Testis (tissue), 3 donors: Measurements from ENCODE around the gene ADAM12. TPM values are rescaled to one million over a fixed set of nuclear protein-coding genes. Genes with fewer than 3 reads are reported as not detected.
A peak's percentile ranks its signal among the peaks of the same experiment; 100 is the strongest.

Source experiments
- DNase-seq: peaks from one replicate; pipeline ENCODE4 v3.0.0-alpha.2; 2019
- H3K27ac ChIP-seq, 2 donors: fragments of 200-600 bp; sonication (generic); one replicate each; pipeline ENCODE4 v1.5.1; 2019
- H3K27me3 ChIP-seq: fragments of 200-600 bp; sonication (generic); one replicate; pipeline ENCODE4 v1.5.1; 2019
- H3K36me3 ChIP-seq: fragments of 200-600 bp; sonication (generic); one replicate; pipeline ENCODE4 v1.5.1; 2017; ENCODE audit warnings: low read depth; ENCODE audit errors: missing control alignments
- H3K4me1 ChIP-seq: fragments of 200-600 bp; sonication (generic); one replicate; pipeline ENCODE4 v1.5.1; 2019
- H3K4me3 ChIP-seq, 2 donors: fragments of 200-600 bp; sonication (generic); one replicate each; pipeline ENCODE4 v1.5.1; 2017 to 2019
- H3K9me3 ChIP-seq: fragments of 200-600 bp; sonication (generic); one replicate; pipeline ENCODE4 v1.5.1; 2017
- CTCF ChIP-seq, 3 experiments: fragments of 450-650 bp in 2 of 3; fragments of 200-600 bp in 1 of 3; sonication (generic) in 1 of 3; IDR thresholded peaks; one replicate each; pipeline ENCODE4 v1.5.1; 2016 to 2019; ENCODE audit warnings: antibody characterized with exemption in 3 of 3, mild to moderate bottlenecking in 2 of 3, moderate library complexity in 1 of 3
- POLR2A ChIP-seq: fragments of 450-650 bp; IDR thresholded peaks from one replicate; pipeline ENCODE4 v1.6.1; 2017; ENCODE audit warnings: antibody characterized with exemption, mild to moderate bottlenecking, moderate library complexity
- WGBS, 2 donors: methylation state at CpG; one replicate each; pipeline ENCODE4 v1.1.5; 2018; 5-methylcytosine and 5-hydroxymethylcytosine counted together
- intact Hi-C: fragments of 100-400 bp; cut with DNase I; formaldehyde crosslinking; loops from one replicate; pipeline ENCODE4 v1.15.1; 2023; ENCODE audit warnings: low total_unique reads
- polyA plus RNA-seq: library from polyadenylated mRNA; stranded (reverse); fragments of 350-450 nt; fragmentation: Illumina TruSeq; extraction: RNeasy Lipid Tissue Mini Kit (QIAGEN cat#74804); gene quantifications from one replicate; pipeline ENCODE4 v1.2.3, GENCODE V29; 2014; ENCODE audit warnings: low read depth, low replicate concordance; ENCODE audit not compliant: insufficient read depth
- total RNA-seq, 2 donors: library from RNA; depleted of rRNA; stranded (reverse); fragments of >200 nt; gene quantifications; one replicate each; pipeline ENCODE4 v1.2.3, GENCODE V29; 2016

Gene ADAM12
- total and polyA plus RNA-seq, 3 donors from 2014 or later: 2.8 to 9.2 (median 6.1) TPM

DNA sequence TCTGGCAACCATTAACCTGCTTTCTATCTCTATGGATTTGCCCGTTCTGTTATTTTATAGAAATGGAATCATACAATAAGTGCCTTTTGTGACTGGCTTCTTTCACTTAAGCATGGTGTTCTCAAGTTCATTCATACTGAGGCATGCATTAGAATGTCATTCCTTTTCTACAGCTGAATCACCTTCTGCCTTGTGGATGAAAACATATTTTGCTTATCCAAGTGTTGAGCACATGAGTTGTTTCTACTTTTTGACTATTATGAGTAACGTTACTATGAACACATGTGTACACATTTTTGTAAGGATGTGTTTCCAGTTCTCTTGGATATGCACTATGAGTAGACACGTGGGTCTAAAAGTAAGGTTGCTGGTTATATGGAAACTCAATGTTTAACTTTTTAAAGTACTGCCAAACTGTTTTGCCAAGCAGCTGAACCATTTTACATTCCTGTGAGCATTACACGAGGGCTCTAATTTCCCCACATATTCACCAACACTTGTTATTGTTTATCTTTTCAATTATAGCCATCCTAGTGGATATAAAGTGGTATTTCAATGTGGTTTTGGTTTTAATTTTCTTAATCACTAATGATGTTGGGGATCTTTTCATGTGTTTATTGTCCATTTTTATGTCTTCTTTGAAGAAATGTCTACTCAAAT lies 250.6 kb downstream of the ADAM12 start:
- H3K9me3 ChIP-seq: no peaks in the 10 kb centered on the region
- DNase-seq: no peak
- 94 to 96% methylated on average over 4 of the region's 4 CpGs for WGBS, 2 donors
- TF ChIP-seq CTCF (IDR thresholded peaks at IDR 0.05) (no peak), POLR2A (no peak)
- H3K27ac ChIP-seq: no peak overlapping the region
- no peaks in the 10 kb centered on the region for H3K4me1 ChIP-seq
- no peaks in the 10 kb centered on the region for H3K27me3 ChIP-seq
- no peak overlapping the region for H3K4me3 ChIP-seq
- intact Hi-C loops: no loop called here
- no peaks in the 10 kb centered on the region for H3K36me3 ChIP-seq

- Histone ChIP-seq H3K9me3 (no peaks in the 10 kb centered on the region), H3K4me1 (peaks cover 4% of the 10 kb centered on the region), H3K27me3 (no peaks in the 10 kb centered on the region), H3K4me3 (no peak overlapping the region), H3K27ac (no peak overlapping the region), H3K36me3 (no peaks in the 10 kb centered on the region)
- 76 to 80% methylated on average over 8 of the region's 8 CpGs for WGBS, 2 donors
- DNase-seq: no peak
- TF ChIP-seq POLR2A (no peak), CTCF (IDR thresholded peaks at IDR 0.05) (no peak)
- intact Hi-C loops: no loop called here
These were observed 252.2 kb downstream of the ADAM12 start for GRCh38 chr10:126135941-126136595.

DNA sequence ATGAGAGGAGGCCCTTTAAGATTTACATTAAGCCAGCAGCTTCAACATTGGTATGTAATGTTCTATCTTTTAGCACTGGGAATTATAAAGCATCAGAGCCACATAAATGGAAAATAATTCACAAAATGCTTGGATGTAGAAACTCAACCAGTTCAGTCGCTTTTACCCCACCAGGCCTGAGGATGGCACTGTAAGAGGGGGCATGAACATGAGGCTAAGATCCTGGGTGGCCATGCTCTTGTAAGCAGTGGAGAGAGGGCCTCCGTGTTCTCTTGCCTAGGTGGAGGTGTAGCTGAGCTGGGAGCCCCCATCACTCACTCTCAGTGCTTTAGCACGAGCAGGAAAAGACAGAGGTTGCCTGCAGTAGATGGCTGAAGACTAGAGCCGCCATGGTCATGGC lies 253.1 kb downstream of the ADAM12 start:
- DNase-seq: no peak

DNA sequence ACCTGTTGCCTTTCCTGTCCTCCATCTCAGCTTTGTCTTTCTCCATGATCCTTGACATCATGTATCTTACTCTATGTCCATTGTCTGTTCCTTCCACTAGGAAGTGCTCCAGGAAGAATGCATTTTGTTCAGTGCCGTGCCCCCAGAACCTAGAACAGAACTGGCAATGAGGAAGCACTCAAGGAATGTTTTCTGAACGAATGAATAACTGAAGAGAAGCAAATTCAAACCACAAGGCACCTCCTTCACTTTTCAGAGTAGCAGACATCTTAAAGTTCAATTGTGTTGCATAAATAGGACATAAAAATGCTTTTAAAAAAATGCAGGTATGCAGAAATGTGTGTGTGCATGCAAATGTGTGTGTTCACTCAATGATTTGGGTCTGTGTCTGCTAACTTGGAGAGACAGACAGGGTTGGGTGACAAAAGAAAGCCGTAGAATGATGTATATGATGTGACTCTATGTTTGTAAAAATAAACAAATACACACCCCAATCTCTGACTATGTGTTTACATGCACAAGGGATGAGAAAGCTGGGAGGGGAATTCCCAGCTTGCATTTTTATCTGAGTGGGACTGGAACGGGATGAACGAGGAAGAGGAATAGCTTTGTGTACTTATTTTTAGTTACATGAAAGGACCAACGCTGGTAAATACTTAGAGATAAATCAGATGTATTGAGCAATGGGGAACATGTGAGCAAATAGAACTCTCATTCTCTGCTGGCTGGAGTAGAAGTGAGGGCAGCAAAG lies 254.2 kb downstream of the ADAM12 start:
- intact Hi-C loops: no loop called here
- H3K4me1 ChIP-seq: peaks cover 4% of the 10 kb centered on the region
- no peak for TF ChIP-seq POLR2A
- no peak for TF ChIP-seq CTCF (IDR thresholded peaks at IDR 0.05)
- no peaks in the 10 kb centered on the region for H3K36me3 ChIP-seq
- WGBS, 2 donors: 43 to 44% methylated on average over 6 of the region's 6 CpGs
- no peaks in the 10 kb centered on the region for H3K9me3 ChIP-seq
- DNase-seq: peak; percentile 35
- peak overlapping the region in 1 of 2 donors; percentile 31 for H3K27ac ChIP-seq
- H3K27me3 ChIP-seq: no peaks in the 10 kb centered on the region
- H3K4me3 ChIP-seq: no peak overlapping the region

More for the DNA sequence above, 253.1 kb downstream of the ADAM12 start:
- WGBS, 2 donors: 88 to 97% methylated on average over 4 of the region's 4 CpGs
- H3K4me3 ChIP-seq: no peak overlapping the region
- no peak for TF ChIP-seq POLR2A
- peak overlapping the region in 1 of 2 donors; percentile 10 for H3K27ac ChIP-seq
- no peaks in the 10 kb centered on the region for H3K9me3 ChIP-seq
- H3K27me3 ChIP-seq: no peaks in the 10 kb centered on the region
- H3K4me1 ChIP-seq: peaks cover 4% of the 10 kb centered on the region
- intact Hi-C loops: no loop called here
- no peaks in the 10 kb centered on the region for H3K36me3 ChIP-seq

DNA sequence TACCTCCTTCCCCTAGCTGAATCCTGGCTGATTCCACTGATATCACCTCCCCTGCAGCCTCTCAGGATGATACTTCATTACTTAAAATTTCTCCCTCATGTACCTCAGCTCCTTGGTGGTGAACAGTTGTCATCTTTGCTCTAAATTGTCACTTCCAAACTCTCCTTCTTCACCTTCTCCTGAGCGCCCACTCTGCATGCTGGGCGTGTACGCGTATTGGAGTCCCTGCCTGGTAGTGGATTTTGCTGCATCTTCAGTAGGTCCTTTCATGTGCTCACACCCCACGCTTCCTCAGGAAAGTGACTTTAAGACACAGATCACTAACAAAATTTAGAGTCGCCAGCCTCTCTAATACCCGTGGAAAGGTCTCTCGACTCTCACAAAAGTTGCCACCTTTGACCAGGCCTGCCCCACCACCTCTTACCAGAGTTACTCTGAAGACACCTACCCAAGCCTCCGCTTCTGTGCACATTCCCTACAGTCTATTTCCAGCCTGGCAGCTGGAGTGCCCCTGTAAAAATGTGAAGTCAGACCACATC lies 255.1 kb downstream of the ADAM12 start:
- Histone ChIP-seq H3K36me3 (no peaks in the 10 kb centered on the region), H3K27ac (no peak overlapping the region), H3K27me3 (no peaks in the 10 kb centered on the region), H3K4me3 (no peak overlapping the region), H3K4me1 (peaks cover 4% of the 10 kb centered on the region), H3K9me3 (no peaks in the 10 kb centered on the region)
- WGBS, 2 donors: 96 to 100% methylated on average over 9 of the region's 9 CpGs
- DNase-seq: no peak
- intact Hi-C loops: no loop called here
- TF ChIP-seq POLR2A (no peak), CTCF (IDR thresholded peaks at IDR 0.05) (no peak)
